GM10266 (cell line): ENCODE data around the gene PTPRM.

Experiments used
- DNase-seq: peaks from one replicate; pipeline ENCODE4 v3.0.0; 2012; ENCODE audit errors: extremely low spot score
- CTCF ChIP-seq: IDR thresholded peaks from 2 replicates; pipeline ENCODE4 v1.5.1; 2012; ENCODE audit warnings: mild to moderate bottlenecking, low read depth; ENCODE audit not compliant: control insufficient read depth, insufficient read depth; ENCODE audit errors: missing control alignments

PTPRM gene

GRCh38 chr18:8011906-8012305 lies 444.8 kb downstream of the PTPRM start:
- no peak for TF ChIP-seq CTCF
- DNase-seq = no peak

- TF ChIP-seq CTCF = no peak
- no peak for DNase-seq
Observed at GRCh38 chr18:8018701-8019331, 451.7 kb downstream of the PTPRM start.

GRCh38 chr18:8019600-8019999 lies 452.5 kb downstream of the PTPRM start:
- TF ChIP-seq CTCF = no peak
- DNase-seq = no peak

- no peak for TF ChIP-seq CTCF
- no peak for DNase-seq
Observed at GRCh38 chr18:8020132-8020846, 453.2 kb downstream of the PTPRM start.

DNA sequence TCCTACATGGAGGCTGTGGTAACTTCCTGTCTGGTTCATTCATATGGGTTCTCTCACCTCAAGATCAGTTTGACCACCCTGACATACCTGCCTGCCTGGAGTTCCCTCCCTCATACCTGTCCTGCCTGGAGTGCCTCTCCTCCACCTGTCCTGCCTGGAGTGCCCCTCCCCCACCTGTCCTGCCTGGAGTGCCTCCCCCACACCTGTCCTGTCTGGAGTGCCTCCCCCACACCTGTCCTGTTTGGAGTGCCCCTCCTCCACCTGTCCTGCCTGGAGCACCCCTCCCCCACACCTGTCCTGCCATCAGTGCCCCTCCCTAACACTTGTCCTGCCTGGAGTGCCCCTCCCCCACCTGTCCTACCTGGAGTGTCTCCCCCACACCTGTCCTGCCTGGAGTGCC lies 461.9 kb downstream of the PTPRM start:
- TF ChIP-seq CTCF = no peak
- DNase-seq = no peak

DNA sequence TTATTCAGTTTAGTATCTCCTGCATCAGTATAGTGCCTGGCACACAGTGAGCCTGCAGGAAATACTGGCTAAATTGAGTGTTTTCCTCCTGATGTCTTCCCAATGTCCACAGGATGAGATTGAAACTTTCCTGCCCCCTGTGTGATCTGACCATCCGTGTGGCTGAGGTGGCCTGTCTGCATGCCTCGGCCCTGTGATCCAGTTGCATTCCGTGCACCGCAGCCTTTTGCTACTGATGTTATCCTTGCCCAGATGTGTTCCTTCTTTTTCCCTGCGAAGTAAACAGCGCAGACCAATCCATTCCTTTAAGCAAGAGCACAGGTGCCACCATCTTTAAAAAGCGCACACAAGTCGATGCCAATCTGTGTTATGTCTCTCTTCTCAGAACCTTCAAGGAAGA lies 462.6 kb downstream of the PTPRM start:
- no peak for DNase-seq
- TF ChIP-seq CTCF = no peak

DNA sequence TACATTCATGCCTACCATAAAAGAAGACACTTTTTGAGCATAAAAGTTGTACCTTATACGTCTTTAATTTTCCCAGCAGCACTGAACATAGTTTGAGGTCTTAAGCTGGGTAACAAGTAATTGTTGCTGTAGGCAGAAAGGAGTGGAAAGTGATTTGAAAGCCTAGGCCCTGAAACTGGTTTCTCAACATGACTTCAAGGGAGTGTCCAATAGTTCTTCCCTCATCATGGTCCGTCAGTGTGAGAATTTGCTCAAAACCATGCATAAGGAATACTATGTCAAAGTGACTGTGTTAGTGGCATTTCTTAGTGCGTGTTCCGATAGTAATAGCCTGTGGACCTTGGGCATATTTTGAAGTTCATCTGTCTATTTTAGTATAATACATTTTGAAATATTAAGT lies 463.1 kb downstream of the PTPRM start:
- DNase-seq = no peak
- TF ChIP-seq CTCF = no peak
